Esophagus squamous epithelium (tissue), 5 donors: ENCODE measurements around the gene ACSF3. TPM values are rescaled to one million over a fixed set of nuclear protein-coding genes. Genes with fewer than 3 reads are reported as not detected.

Experiments used
- DNase-seq: peaks from one replicate; lab custom pipeline; 2025; lab: John Stamatoyannopoulos, UW
- H3K27ac ChIP-seq, 4 donors: fragments of 200-600 bp; sonication (generic); one replicate each; pipeline ENCODE4 v1.5.1; 2016 to 2019; ENCODE audit warnings: mild to moderate bottlenecking in 1 of 4
- H3K27me3 ChIP-seq, 4 donors: fragments of 200-600 bp; sonication (generic); 1 replicate in 3 of 4; 2 replicates in 1 of 4; pipeline versions ENCODE4 v1.5.1 to v1.6.0; 2017 to 2021; ENCODE audit warnings: antibody characterized with exemption in 1 of 4
- H3K36me3 ChIP-seq, 3 donors: fragments of 200-600 bp; sonication (generic); one replicate each; pipeline ENCODE4 v1.5.1; 2016 to 2019
- H3K4me1 ChIP-seq, 3 donors: fragments of 200-600 bp; sonication (generic); one replicate each; pipeline ENCODE4 v1.5.1; 2017 to 2019
- H3K4me3 ChIP-seq, 4 donors: fragments of 200-600 bp; sonication (generic); 1 replicate in 3 of 4; 2 replicates in 1 of 4; pipeline ENCODE4 v1.5.1; 2016 to 2019; ENCODE audit warnings: mild to moderate bottlenecking in 2 of 4, moderate library complexity in 1 of 4
- H3K9me3 ChIP-seq, 3 donors: fragments of 200-600 bp; sonication (generic); one replicate each; pipeline ENCODE4 v1.5.1; 2016 to 2019
- CTCF ChIP-seq, 6 experiments: fragments of 450-650 bp in 4 of 6; fragments of 200-600 bp in 2 of 6; sonication (generic) in 2 of 6; IDR thresholded peaks; one replicate each; pipeline ENCODE4 v1.5.1; 2016 to 2019; ENCODE audit warnings: antibody characterized with exemption in 6 of 6, mild to moderate bottlenecking in 4 of 6, moderate library complexity in 4 of 6
- POLR2A ChIP-seq, 4 donors: fragments of 450-650 bp; IDR thresholded peaks; one replicate each; pipeline ENCODE4 v1.6.1; 2017; ENCODE audit warnings: antibody characterized with exemption in 4 of 4, mild to moderate bottlenecking in 4 of 4, moderate library complexity in 3 of 4
- WGBS, 2 donors: methylation state at CpG; one replicate each; pipeline ENCODE4 v1.1.5; 2018; 5-methylcytosine and 5-hydroxymethylcytosine counted together
- intact Hi-C: fragments of 100-400 bp; cut with DNase I; formaldehyde crosslinking; loops from one replicate; pipeline ENCODE4 v1.15.0; 2022
- total RNA-seq, 4 donors: library from RNA; depleted of rRNA; stranded (reverse); fragments of >200 nt; gene quantifications; one replicate each; pipeline ENCODE4 v1.1.0, GENCODE V29; 2016
- donor health status: DM: yes; HTN: yes; CAD: no.

ACSF3 gene
- total RNA-seq, 4 donors from 2014 or later: 15.1 to 21.1 (median 17.4) TPM

- Histone ChIP-seq H3K27ac (peak overlapping the region in 2 of 4 donors; percentile 52 to 76), H3K4me1 (peaks cover 0 to 15% (median 5%) of the 10 kb centered on the region in 3 donors), H3K9me3 (no peaks in the 10 kb centered on the region), H3K27me3 (no peaks in the 10 kb centered on the region), H3K36me3 (peaks cover 0 to 86% (median 7%) of the 10 kb centered on the region in 3 donors), H3K4me3 (peak overlapping the region in 1 of 4 donors; percentile 46)
- 40 to 79% methylated on average over 1 to 5 of the region's 33 CpGs for WGBS, 2 donors
- no peak for DNase-seq
- intact Hi-C loops: no loop called here
- TF ChIP-seq CTCF (IDR thresholded peaks at IDR 0.05) (no peak), POLR2A (IDR thresholded peaks at IDR 0.05) (no peak)
Measured at GRCh38 chr16:89114159-89114981, 20.7 kb downstream of the ACSF3 start.

- Histone ChIP-seq H3K27ac (peak overlapping the region in 2 of 4 donors; percentile 52 to 76), H3K9me3 (no peaks in the 10 kb centered on the region), H3K4me1 (peaks cover 0 to 15% (median 5%) of the 10 kb centered on the region in 3 donors), H3K36me3 (peaks cover 9 to 96% (median 15%) of the 10 kb centered on the region in 3 donors), H3K4me3 (peak overlapping the region in 1 of 4 donors; percentile 46), H3K27me3 (no peaks in the 10 kb centered on the region)
- TF ChIP-seq POLR2A (IDR thresholded peaks at IDR 0.05): peak in 1 of 4 donors; percentile 27
- TF ChIP-seq CTCF (IDR thresholded peaks at IDR 0.05): no peak
- WGBS, 2 donors: 66 to 70% methylated on average over 21 to 25 of the region's 25 CpGs
- peak; percentile 58 for DNase-seq
- intact Hi-C loops: no loop called here
Measured at GRCh38 chr16:89115216-89115861, 21.7 kb downstream of the ACSF3 start.

GRCh38 chr16:89116341-89117226, 22.9 kb downstream of the ACSF3 start:
- Histone ChIP-seq H3K27me3 (no peaks in the 10 kb centered on the region), H3K27ac (no peak overlapping the region), H3K4me3 (no peak overlapping the region), H3K4me1 (peaks cover 0 to 16% (median 5%) of the 10 kb centered on the region in 3 donors), H3K36me3 (peaks cover 10 to 97% (median 21%) of the 10 kb centered on the region in 3 donors), H3K9me3 (no peaks in the 10 kb centered on the region)
- intact Hi-C loops: no loop called here
- 84 to 92% methylated on average over 12 to 19 of the region's 29 CpGs for WGBS, 2 donors
- no peak for TF ChIP-seq POLR2A (IDR thresholded peaks at IDR 0.05)
- TF ChIP-seq CTCF (IDR thresholded peaks at IDR 0.05): no peak
- DNase-seq: no peak

GRCh38 chr16:89117227-89117974, 23.7 kb downstream of the ACSF3 start:
- H3K36me3 ChIP-seq: peaks cover 10 to 97% (median 21%) of the 10 kb centered on the region in 3 donors
- H3K27ac ChIP-seq: no peak overlapping the region
- TF ChIP-seq CTCF (IDR thresholded peaks at IDR 0.05) (no peak), POLR2A (IDR thresholded peaks at IDR 0.05) (no peak)
- WGBS, 2 donors: 87 to 98% methylated on average over 7 to 8 of the region's 27 CpGs
- no peaks in the 10 kb centered on the region for H3K27me3 ChIP-seq
- peaks cover 0 to 24% (median 5%) of the 10 kb centered on the region in 3 donors for H3K4me1 ChIP-seq
- no peak overlapping the region for H3K4me3 ChIP-seq
- intact Hi-C loops: no loop called here
- H3K9me3 ChIP-seq: no peaks in the 10 kb centered on the region
- DNase-seq: no peak
